GM23338 (cell line): ENCODE data around the gene NKD1.

Source experiments
- CREB1 ChIP-seq: fragments of 250-450 bp; sonication (Bioruptor Pico); IDR thresholded peaks from 2 replicates; pipeline ENCODE4 v1.5.0; 2020; ENCODE audit warnings: low read depth, mild to moderate bottlenecking, moderate library complexity
- EZH2 ChIP-seq: fragments of 200-600 bp; sonication (generic); IDR thresholded peaks from one replicate; pipeline ENCODE4 v1.8.0; 2017; ENCODE audit warnings: antibody characterized with exemption, mild to moderate bottlenecking, low read depth; ENCODE audit not compliant: unreplicated experiment
- EZH2phosphoT487 ChIP-seq: fragments of 200-600 bp; sonication (generic); IDR thresholded peaks from one replicate; pipeline ENCODE4 v1.8.1; 2018; ENCODE audit warnings: antibody characterized with exemption; ENCODE audit not compliant: unreplicated experiment
- JUNB ChIP-seq: IDR thresholded peaks from one replicate; pipeline ENCODE4 v1.6.1; 2016; ENCODE audit warnings: antibody characterized with exemption; ENCODE audit not compliant: unreplicated experiment
- NANOG ChIP-seq: IDR thresholded peaks from 2 replicates; pipeline ENCODE4 v1.6.1; 2016; ENCODE audit warnings: antibody characterized with exemption, borderline replicate concordance
- POLR2AphosphoS5 ChIP-seq: IDR thresholded peaks from 2 replicates; pipeline ENCODE4 v1.6.1; 2016; ENCODE audit warnings: antibody characterized with exemption, low read depth
- REST ChIP-seq: IDR thresholded peaks from one replicate; pipeline ENCODE4 v1.6.1; 2018; ENCODE audit warnings: antibody characterized with exemption; ENCODE audit not compliant: unreplicated experiment
- STAT1 ChIP-seq: IDR thresholded peaks from one replicate; pipeline ENCODE4 v1.6.1; 2016; ENCODE audit warnings: antibody characterized with exemption; ENCODE audit not compliant: unreplicated experiment
- ZNF114 ChIP-seq: fragments of 250-450 bp; sonication (Bioruptor Pico); IDR thresholded peaks from 2 replicates; pipeline ENCODE4 v1.5.0; 2020; ENCODE audit warnings: mild to moderate bottlenecking, moderate library complexity
- ZNF331 ChIP-seq: fragments of 250-450 bp; sonication (Bioruptor Pico); IDR thresholded peaks from 2 replicates; pipeline ENCODE4 v1.5.0; 2020; ENCODE audit warnings: low read depth, mild to moderate bottlenecking, moderate library complexity
- ZNF462 ChIP-seq: fragments of 250-450 bp; sonication (Bioruptor Pico); IDR thresholded peaks from 2 replicates; pipeline ENCODE4 v1.5.0; 2020; ENCODE audit warnings: mild to moderate bottlenecking, moderate library complexity
- TF ChIP-seq, protein P1 (sequence below), 2 experiments: fragments of 200-600 bp in 1 of 2; sonication (generic) in 1 of 2; conservative IDR thresholded peaks; 2 replicates each; pipeline versions ENCODE4 v1.5.1 to v1.6.1; 2016 to 2017; ENCODE audit warnings: antibody characterized with exemption in 2 of 2, low read depth in 2 of 2, mild to moderate bottlenecking in 2 of 2, moderate library complexity in 1 of 2
- TF ChIP-seq, protein P2 (sequence below): IDR thresholded peaks from 2 replicates; pipeline ENCODE4 v1.6.1; 2016; ENCODE audit warnings: antibody characterized with exemption

DNA sequence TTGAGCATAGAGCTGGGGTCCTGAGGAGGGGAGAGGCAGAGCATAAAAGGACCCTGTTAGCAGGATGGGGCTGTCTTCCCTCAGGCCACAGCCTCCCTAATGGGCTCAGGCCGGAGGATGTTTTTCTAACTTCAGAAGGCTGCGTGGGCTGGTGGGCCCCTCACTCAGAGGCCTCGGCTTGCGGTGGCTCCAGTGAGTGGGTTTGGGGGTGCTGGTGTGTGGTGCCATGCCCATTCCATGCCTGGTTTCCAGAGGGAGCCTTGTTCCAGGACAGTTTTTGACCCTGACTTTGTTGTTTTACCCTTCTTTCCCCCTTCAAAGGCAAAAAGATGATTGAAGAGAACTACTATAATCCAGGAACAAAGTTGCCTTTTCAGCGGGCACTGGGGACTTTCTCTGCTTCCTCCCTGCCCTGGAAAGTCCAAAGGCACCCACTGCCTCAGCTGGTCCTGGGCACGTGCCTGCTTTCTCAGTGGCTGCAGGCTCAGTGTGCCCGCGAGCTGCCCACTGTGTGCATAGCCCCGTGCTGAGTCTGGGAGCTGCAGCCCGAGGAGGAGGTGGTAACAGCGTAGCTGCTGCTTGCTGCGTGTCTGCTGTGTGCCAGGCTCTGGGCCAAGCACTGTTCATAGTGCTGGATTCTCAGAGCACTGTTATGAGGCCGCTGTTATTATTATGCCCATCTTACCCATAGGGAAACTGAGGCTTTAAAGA is 11.8 kb downstream of the NKD1 start:
- TF ChIP-seq, protein P1, sequence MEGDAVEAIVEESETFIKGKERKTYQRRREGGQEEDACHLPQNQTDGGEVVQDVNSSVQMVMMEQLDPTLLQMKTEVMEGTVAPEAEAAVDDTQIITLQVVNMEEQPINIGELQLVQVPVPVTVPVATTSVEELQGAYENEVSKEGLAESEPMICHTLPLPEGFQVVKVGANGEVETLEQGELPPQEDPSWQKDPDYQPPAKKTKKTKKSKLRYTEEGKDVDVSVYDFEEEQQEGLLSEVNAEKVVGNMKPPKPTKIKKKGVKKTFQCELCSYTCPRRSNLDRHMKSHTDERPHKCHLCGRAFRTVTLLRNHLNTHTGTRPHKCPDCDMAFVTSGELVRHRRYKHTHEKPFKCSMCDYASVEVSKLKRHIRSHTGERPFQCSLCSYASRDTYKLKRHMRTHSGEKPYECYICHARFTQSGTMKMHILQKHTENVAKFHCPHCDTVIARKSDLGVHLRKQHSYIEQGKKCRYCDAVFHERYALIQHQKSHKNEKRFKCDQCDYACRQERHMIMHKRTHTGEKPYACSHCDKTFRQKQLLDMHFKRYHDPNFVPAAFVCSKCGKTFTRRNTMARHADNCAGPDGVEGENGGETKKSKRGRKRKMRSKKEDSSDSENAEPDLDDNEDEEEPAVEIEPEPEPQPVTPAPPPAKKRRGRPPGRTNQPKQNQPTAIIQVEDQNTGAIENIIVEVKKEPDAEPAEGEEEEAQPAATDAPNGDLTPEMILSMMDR (conservative IDR thresholded peaks at IDR 0.05; ENCODE audit: low read depth in 2 of 2) = no peak
- no peak for TF ChIP-seq REST
- no peak for TF ChIP-seq EZH2phosphoT487
- no peak for TF ChIP-seq POLR2AphosphoS5
- TF ChIP-seq, protein P2, sequence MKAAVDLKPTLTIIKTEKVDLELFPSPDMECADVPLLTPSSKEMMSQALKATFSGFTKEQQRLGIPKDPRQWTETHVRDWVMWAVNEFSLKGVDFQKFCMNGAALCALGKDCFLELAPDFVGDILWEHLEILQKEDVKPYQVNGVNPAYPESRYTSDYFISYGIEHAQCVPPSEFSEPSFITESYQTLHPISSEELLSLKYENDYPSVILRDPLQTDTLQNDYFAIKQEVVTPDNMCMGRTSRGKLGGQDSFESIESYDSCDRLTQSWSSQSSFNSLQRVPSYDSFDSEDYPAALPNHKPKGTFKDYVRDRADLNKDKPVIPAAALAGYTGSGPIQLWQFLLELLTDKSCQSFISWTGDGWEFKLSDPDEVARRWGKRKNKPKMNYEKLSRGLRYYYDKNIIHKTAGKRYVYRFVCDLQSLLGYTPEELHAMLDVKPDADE = no peak
- TF ChIP-seq JUNB = no peak
- TF ChIP-seq NANOG = no peak
- TF ChIP-seq CREB1 = no peak
- TF ChIP-seq EZH2 = no peak
- TF ChIP-seq ZNF331 (CRISPR knock-in tag) = no peak
- no peak for TF ChIP-seq ZNF114 (CRISPR knock-in tag)
- no peak for TF ChIP-seq STAT1
- TF ChIP-seq ZNF462 (CRISPR knock-in tag) = no peak
